Gastroesophageal sphincter (tissue), 3 donors: ENCODE data around the gene ISYNA1.

Source experiments
- EP300 ChIP-seq: sonication (generic); formaldehyde crosslinking; IDR thresholded peaks from one replicate; pipeline ENCODE4 v1.6.1; 2017; ENCODE audit warnings: antibody characterized with exemption, mild to moderate bottlenecking
- POLR2AphosphoS5 ChIP-seq: sonication (generic); formaldehyde crosslinking; IDR thresholded peaks from one replicate; pipeline ENCODE4 v1.6.1; 2017; ENCODE audit warnings: antibody characterized with exemption
- TF ChIP-seq, protein P1 (sequence below), 4 experiments: fragments of 200-600 bp in 2 of 4; fragments of 450-650 bp in 2 of 4; sonication (generic) in 1 of 4; IDR thresholded peaks; one replicate each; pipeline ENCODE4 v1.5.1; 2017 to 2019; ENCODE audit warnings: antibody characterized with exemption in 4 of 4, mild to moderate bottlenecking in 2 of 4, moderate library complexity in 2 of 4

DNA sequence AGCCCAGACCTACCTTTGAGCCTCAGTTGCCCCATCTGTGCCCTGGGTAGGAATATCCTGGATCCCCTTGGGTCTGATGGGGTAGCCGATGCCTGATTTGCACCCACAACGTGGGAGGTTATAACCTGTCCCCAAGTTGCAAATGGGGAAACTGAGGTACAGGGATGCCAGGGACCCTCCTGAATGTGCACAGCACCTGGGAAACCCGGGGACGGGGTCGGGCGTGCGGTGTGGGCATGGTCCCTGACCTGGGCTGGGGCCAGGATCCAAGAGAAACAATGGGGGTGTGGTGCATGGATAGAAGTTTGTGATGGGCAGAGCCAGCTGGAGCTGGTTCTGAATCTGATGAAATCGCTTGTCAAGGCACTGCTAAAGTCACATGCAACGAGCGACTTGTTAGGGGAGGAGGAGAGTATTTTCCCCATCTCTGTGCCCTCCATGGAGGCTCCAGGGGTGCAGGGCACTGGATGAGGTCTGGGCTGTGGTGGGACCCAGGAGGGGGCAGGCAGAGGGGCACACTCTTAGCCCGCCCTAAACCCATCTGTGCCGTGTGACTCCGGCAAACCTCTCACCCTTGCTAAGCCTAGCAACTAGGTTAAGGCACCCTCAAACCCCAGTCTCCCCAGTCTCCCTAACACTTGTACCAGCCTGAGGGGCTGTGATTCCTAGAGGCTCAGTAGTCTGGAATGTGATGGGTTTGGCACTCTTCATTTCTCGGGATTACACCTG lies 51.2 kb downstream of the ISYNA1 start:
- TF ChIP-seq, protein P1, sequence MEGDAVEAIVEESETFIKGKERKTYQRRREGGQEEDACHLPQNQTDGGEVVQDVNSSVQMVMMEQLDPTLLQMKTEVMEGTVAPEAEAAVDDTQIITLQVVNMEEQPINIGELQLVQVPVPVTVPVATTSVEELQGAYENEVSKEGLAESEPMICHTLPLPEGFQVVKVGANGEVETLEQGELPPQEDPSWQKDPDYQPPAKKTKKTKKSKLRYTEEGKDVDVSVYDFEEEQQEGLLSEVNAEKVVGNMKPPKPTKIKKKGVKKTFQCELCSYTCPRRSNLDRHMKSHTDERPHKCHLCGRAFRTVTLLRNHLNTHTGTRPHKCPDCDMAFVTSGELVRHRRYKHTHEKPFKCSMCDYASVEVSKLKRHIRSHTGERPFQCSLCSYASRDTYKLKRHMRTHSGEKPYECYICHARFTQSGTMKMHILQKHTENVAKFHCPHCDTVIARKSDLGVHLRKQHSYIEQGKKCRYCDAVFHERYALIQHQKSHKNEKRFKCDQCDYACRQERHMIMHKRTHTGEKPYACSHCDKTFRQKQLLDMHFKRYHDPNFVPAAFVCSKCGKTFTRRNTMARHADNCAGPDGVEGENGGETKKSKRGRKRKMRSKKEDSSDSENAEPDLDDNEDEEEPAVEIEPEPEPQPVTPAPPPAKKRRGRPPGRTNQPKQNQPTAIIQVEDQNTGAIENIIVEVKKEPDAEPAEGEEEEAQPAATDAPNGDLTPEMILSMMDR (IDR thresholded peaks at IDR 0.05) = no peak
- no peak for TF ChIP-seq POLR2AphosphoS5
- TF ChIP-seq EP300 = no peak
